ENCODE data around the gene PIP5KL1.

PIP5KL1 gene

GRCh38 chr9:127905004-127905728 lies 25.4 kb downstream of the PIP5KL1 start:
- DNase-seq (ENCODE audit: extremely low spot score) = no peak
- CTCF ChIA-PET = interaction anchor here (1.1 kb wide), 1 partner anchor 170 kb away, joined by 3 read pairs; the partner anchor contains the start of gene TOR2A
- POLR2A ChIA-PET = no interaction called here

GRCh38 chr9:127904561-127905003 lies 26.0 kb downstream of the PIP5KL1 start:
- CTCF ChIA-PET = interaction anchor here (1.1 kb wide), 1 partner anchor 170 kb away, joined by 3 read pairs; the partner anchor contains the start of gene TOR2A
- TF ChIP-seq HDGF (IDR thresholded peaks at IDR 0.05; ENCODE audit: borderline replicate concordance) (no peak), L3MBTL2 (conservative IDR thresholded peaks at IDR 0.05) (no peak), FOXK2 (IDR thresholded peaks at IDR 0.05) (no peak), SP1 (IDR thresholded peaks at IDR 0.05) (no peak), SUZ12 (IDR thresholded peaks at IDR 0.05) (no peak), ELF4 (IDR thresholded peaks at IDR 0.05) (no peak), CTBP1 (IDR thresholded peaks at IDR 0.05; ENCODE audit: borderline replicate concordance) (no peak), TARDBP (IDR thresholded peaks at IDR 0.05) (no peak), LEF1 (IDR thresholded peaks at IDR 0.05; ENCODE audit: borderline replicate concordance) (no peak), NFRKB (IDR thresholded peaks at IDR 0.05) (no peak), FOXM1 (IDR thresholded peaks at IDR 0.05; ENCODE audit: borderline replicate concordance) (no peak), FOXA1 (IDR thresholded peaks at IDR 0.05) (no peak), BHLHE40 (IDR thresholded peaks at IDR 0.05; ENCODE audit: borderline replicate concordance) (no peak), ARNT (IDR thresholded peaks at IDR 0.05) (no peak), ZNF384 (IDR thresholded peaks at IDR 0.05) (no peak), PKNOX1 (IDR thresholded peaks at IDR 0.05) (no peak)
- DNase-seq (ENCODE audit: extremely low spot score) = no peak
- POLR2A ChIA-PET = no interaction called here

More at GRCh38 chr9:127905004-127905728, 25.4 kb downstream of the PIP5KL1 start:
- TF ChIP-seq ARNT (IDR thresholded peaks at IDR 0.05) (no peak), ZNF384 (IDR thresholded peaks at IDR 0.05) (no peak), ELF4 (IDR thresholded peaks at IDR 0.05) (no peak), CTBP1 (IDR thresholded peaks at IDR 0.05; ENCODE audit: borderline replicate concordance) (no peak), SP1 (IDR thresholded peaks at IDR 0.05) (no peak), FOXA1 (IDR thresholded peaks at IDR 0.05) (no peak), LEF1 (IDR thresholded peaks at IDR 0.05; ENCODE audit: borderline replicate concordance) (no peak), SUZ12 (IDR thresholded peaks at IDR 0.05) (no peak), BHLHE40 (IDR thresholded peaks at IDR 0.05; ENCODE audit: borderline replicate concordance) (no peak), PKNOX1 (IDR thresholded peaks at IDR 0.05) (no peak), HDGF (IDR thresholded peaks at IDR 0.05; ENCODE audit: borderline replicate concordance) (no peak), L3MBTL2 (conservative IDR thresholded peaks at IDR 0.05) (no peak), NFRKB (IDR thresholded peaks at IDR 0.05) (no peak), FOXK2 (IDR thresholded peaks at IDR 0.05) (no peak), TARDBP (IDR thresholded peaks at IDR 0.05) (no peak), FOXM1 (IDR thresholded peaks at IDR 0.05; ENCODE audit: borderline replicate concordance) (no peak)

- TF ChIP-seq BHLHE40 (IDR thresholded peaks at IDR 0.05; ENCODE audit: borderline replicate concordance) = no peak
- TF ChIP-seq ELF4 (IDR thresholded peaks at IDR 0.05) = no peak
- TF ChIP-seq NFRKB (IDR thresholded peaks at IDR 0.05) = no peak
- no peak for TF ChIP-seq ARNT (IDR thresholded peaks at IDR 0.05)
- no peak for TF ChIP-seq LEF1 (IDR thresholded peaks at IDR 0.05; ENCODE audit: borderline replicate concordance)
- TF ChIP-seq HDGF (IDR thresholded peaks at IDR 0.05; ENCODE audit: borderline replicate concordance) = 0 out of 2 replicates have a peak, but pooled peaks have one; percentile 27
- ChIA-PET POLR2A (no interaction called here), CTCF (interaction anchor here (1.1 kb wide), 1 partner anchor 169 kb away, joined by 3 read pairs; the partner anchor contains the start of gene TOR2A)
- DNase-seq (ENCODE audit: extremely low spot score) = no peak
These were observed 26.8 kb downstream of the PIP5KL1 start for GRCh38 chr9:127903557-127904475.

GRCh38 chr9:127899128-127899943 lies 31.2 kb downstream of the PIP5KL1 start, which contains the start of gene ST6GALNAC6:
TSS of gene ST6GALNAC6 (minus strand) at chr9:127899603. CDS start at chr9:127897981, 1,622 bp downstream.
- ChIA-PET POLR2A (interaction anchor here (0.9 to 1.7 kb wide), 8 partner anchors 9 to 272 kb away, joined by 3 to 6 read pairs (median 3); partner anchors contain the start of gene ST6GALNAC4), CTCF (interaction anchor here (0.7 kb wide), 1 partner anchor 72 kb away, joined by 3 read pairs; no protein-coding TSS in a partner anchor)
- peak; percentile 94 for DNase-seq (ENCODE audit: extremely low spot score)
- TF ChIP-seq FOXM1 (IDR thresholded peaks at IDR 0.05; ENCODE audit: borderline replicate concordance) = peak; percentile 73; the same call in 1 of the 2 replicates
- no peak for TF ChIP-seq LEF1 (IDR thresholded peaks at IDR 0.05; ENCODE audit: borderline replicate concordance)
- TF ChIP-seq CTBP1 (IDR thresholded peaks at IDR 0.05; ENCODE audit: borderline replicate concordance) = no peak
- TF ChIP-seq FOXA1 (IDR thresholded peaks at IDR 0.05) = no peak
- TF ChIP-seq FOXK2 (IDR thresholded peaks at IDR 0.05) = no peak
- TF ChIP-seq BHLHE40 (IDR thresholded peaks at IDR 0.05; ENCODE audit: borderline replicate concordance) = no peak
- TF ChIP-seq ZNF384 (IDR thresholded peaks at IDR 0.05) = no peak
- no peak for TF ChIP-seq HDGF (IDR thresholded peaks at IDR 0.05; ENCODE audit: borderline replicate concordance)
- TF ChIP-seq L3MBTL2 (conservative IDR thresholded peaks at IDR 0.05) = no peak
- TF ChIP-seq ARNT (IDR thresholded peaks at IDR 0.05) = peak; percentile 31; the same call in 1 of the 2 replicates
